Esophagus squamous epithelium (tissue), 4 donors: ENCODE data around the gene PLEKHA6.

Experiments
- CTCF ChIP-seq, 6 experiments: fragments of 450-650 bp in 4 of 6; fragments of 200-600 bp in 2 of 6; sonication (generic) in 2 of 6; IDR thresholded peaks; one replicate each; pipeline ENCODE4 v1.5.1; 2016 to 2019; ENCODE audit warnings: antibody characterized with exemption in 6 of 6, mild to moderate bottlenecking in 4 of 6, moderate library complexity in 4 of 6
- POLR2A ChIP-seq, 4 donors: fragments of 450-650 bp; IDR thresholded peaks; one replicate each; pipeline ENCODE4 v1.6.1; 2017; ENCODE audit warnings: antibody characterized with exemption in 4 of 4, mild to moderate bottlenecking in 4 of 4, moderate library complexity in 3 of 4

- TF ChIP-seq CTCF (IDR thresholded peaks at IDR 0.05) (no peak), POLR2A (IDR thresholded peaks at IDR 0.05) (no peak)
Measured at GRCh38 chr1:204331275-204331674, 28.5 kb downstream of the PLEKHA6 start.
